Erythroblast (primary cell): ENCODE results near the gene CABLES1.

Experiments
- GATA1 ChIP-seq: IDR thresholded peaks from 2 replicates; pipeline ENCODE4 v1.6.1; 2011; ENCODE audit warnings: low read depth, mild to moderate bottlenecking, control low read depth, low read length, moderate library complexity
- POLR2A ChIP-seq: IDR thresholded peaks from 2 replicates; pipeline ENCODE4 v1.6.1; 2011; ENCODE audit warnings: mild to moderate bottlenecking, low read length

DNA sequence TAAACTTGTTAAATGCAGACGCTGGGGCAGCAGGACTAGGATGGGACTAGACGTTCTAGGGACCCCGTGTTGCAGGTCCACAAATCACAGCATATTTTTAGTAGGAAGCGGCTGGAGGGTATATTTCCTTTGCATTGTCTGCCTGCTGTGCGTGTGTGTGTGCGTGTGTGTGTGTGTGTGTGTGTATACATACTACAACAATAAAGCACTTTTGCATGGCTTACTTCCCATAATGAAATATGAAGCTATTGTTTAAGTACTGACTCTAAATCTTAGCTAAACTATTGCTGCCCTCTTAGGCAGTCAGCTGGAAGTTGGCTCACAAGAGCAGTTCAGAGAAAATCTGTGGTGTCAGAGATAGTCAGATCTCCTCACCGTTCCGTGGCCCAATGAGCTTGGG, 133.4 kb downstream of the CABLES1 start:
- TF ChIP-seq POLR2A, result no peak
- no peak for TF ChIP-seq GATA1
